Brain microvascular endothelial cell (primary cell): ENCODE data around the gene MAP2K4.
"Not testable (repeated sequence)": the region's sequence is repeated elsewhere in the genome, so short reads cannot be mapped to it uniquely, and the experiment has no call there.

Experiments used
- DNase-seq: peaks from one replicate; pipeline ENCODE4 v3.0.0-alpha.2; 2020
- H3K27ac ChIP-seq: fragments of 250-450 bp; sonication (Bioruptor Pico); 2 replicates; pipeline ENCODE4 v1.5.1; 2020; ENCODE audit warnings: mild to moderate bottlenecking, moderate library complexity
- H3K27me3 ChIP-seq: fragments of 250-450 bp; sonication (Bioruptor Pico); replicated peaks from 2 replicates; pipeline ENCODE4 v1.5.1; 2020; ENCODE audit warnings: mild to moderate bottlenecking
- H3K36me3 ChIP-seq: fragments of 250-450 bp; sonication (Bioruptor Pico); replicated peaks from 2 replicates; pipeline ENCODE4 v1.5.1; 2020; ENCODE audit warnings: mild to moderate bottlenecking
- H3K4me3 ChIP-seq: 2 replicates; pipeline ENCODE4 v1.5.1; 2011; ENCODE audit warnings: low read depth, mild to moderate bottlenecking, control low read depth, low read length, moderate library complexity
- in situ Hi-C: cut with HindIII; loops from 2 replicates; pipeline ENCODE4 v1.10.0; 2017; ENCODE audit warnings: low sequenced_read_pairs, low pct_ligation_motif_present
- TF ChIP-seq, protein P1 (sequence below): IDR thresholded peaks from 2 replicates; pipeline ENCODE4 v1.5.1; 2011; ENCODE audit warnings: low read depth, mild to moderate bottlenecking, moderate library complexity, low read length, control low read depth, inconsistent platforms; ENCODE audit errors: missing control alignments

The MAP2K4 gene

GRCh38 chr17:12136646-12137045, 116.0 kb downstream of the MAP2K4 start:
- in situ Hi-C loops: no loop called here
- Histone ChIP-seq H3K27ac (no peak overlapping the region), H3K36me3 (no peaks in the 10 kb centered on the region), H3K27me3 (no peaks in the 10 kb centered on the region), H3K4me3 (no peak overlapping the region)
- DNase-seq: peak; percentile 4
- TF ChIP-seq, protein P1, sequence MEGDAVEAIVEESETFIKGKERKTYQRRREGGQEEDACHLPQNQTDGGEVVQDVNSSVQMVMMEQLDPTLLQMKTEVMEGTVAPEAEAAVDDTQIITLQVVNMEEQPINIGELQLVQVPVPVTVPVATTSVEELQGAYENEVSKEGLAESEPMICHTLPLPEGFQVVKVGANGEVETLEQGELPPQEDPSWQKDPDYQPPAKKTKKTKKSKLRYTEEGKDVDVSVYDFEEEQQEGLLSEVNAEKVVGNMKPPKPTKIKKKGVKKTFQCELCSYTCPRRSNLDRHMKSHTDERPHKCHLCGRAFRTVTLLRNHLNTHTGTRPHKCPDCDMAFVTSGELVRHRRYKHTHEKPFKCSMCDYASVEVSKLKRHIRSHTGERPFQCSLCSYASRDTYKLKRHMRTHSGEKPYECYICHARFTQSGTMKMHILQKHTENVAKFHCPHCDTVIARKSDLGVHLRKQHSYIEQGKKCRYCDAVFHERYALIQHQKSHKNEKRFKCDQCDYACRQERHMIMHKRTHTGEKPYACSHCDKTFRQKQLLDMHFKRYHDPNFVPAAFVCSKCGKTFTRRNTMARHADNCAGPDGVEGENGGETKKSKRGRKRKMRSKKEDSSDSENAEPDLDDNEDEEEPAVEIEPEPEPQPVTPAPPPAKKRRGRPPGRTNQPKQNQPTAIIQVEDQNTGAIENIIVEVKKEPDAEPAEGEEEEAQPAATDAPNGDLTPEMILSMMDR: no peak

GRCh38 chr17:12137859-12138258, 117.2 kb downstream of the MAP2K4 start:
- Histone ChIP-seq H3K27me3 (no peaks in the 10 kb centered on the region), H3K27ac (no peak overlapping the region), H3K4me3 (no peak overlapping the region), H3K36me3 (peaks cover 3% of the 10 kb centered on the region)
- no peak for DNase-seq
- TF ChIP-seq, protein P1: no peak
- in situ Hi-C loops: no loop called here

DNA sequence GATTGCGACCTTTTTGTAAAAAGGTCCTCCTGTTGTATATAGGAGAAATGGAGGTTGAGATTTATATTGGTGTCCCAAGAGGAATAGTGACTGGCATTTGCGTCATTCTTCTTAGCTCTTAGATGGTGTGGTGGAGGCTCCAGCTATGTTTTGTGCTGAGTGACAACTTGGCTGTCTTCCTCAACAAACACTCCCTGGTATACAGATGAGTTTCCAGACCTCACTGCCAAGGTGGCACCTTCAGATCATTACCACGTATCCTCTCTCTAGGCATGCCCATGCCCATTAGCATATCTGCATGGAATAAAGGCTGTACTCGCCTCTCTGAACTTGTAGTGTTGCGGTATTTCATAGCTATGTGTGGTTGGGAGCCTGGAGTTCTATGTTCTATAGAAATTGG, 120.0 kb downstream of the MAP2K4 start:
- Histone ChIP-seq H3K27ac (no peak overlapping the region), H3K36me3 (peaks cover 3% of the 10 kb centered on the region), H3K27me3 (no peaks in the 10 kb centered on the region), H3K4me3 (no peak overlapping the region)
- DNase-seq: no peak
- in situ Hi-C loops: no loop called here
- TF ChIP-seq, protein P1: no peak

- H3K4me3 ChIP-seq, H3K36me3 ChIP-seq, DNase-seq, in situ Hi-C loops, H3K27me3 ChIP-seq, H3K27ac ChIP-seq: not testable (repeated sequence)
Observed at GRCh38 chr17:12162187-12162586, 141.5 kb downstream of the MAP2K4 start.

DNA sequence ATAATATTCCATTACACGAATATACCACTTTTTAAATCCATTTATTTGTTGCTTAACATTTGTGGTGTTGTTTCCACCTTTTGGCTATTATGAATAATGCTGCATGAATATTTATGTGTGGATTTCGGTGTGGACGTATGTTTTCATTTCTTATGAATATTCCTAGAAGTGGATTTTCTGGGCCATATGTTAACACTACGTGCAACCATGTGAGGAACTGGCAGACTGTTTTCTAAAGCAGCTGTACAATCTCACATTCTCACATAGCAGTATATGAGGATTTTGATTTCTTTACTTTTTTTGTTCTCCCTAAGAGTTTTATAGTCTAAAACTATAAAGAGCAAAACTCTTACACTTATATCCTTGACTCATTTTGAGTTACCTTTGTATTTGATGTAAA, 143.4 kb downstream of the MAP2K4 start:
- in situ Hi-C loops: no loop called here
- H3K36me3 ChIP-seq: no peaks in the 10 kb centered on the region
- TF ChIP-seq, protein P1: no peak
- H3K4me3 ChIP-seq: no peak overlapping the region
- H3K27me3 ChIP-seq: no peaks in the 10 kb centered on the region
- no peak for DNase-seq
- no peak overlapping the region for H3K27ac ChIP-seq

DNA sequence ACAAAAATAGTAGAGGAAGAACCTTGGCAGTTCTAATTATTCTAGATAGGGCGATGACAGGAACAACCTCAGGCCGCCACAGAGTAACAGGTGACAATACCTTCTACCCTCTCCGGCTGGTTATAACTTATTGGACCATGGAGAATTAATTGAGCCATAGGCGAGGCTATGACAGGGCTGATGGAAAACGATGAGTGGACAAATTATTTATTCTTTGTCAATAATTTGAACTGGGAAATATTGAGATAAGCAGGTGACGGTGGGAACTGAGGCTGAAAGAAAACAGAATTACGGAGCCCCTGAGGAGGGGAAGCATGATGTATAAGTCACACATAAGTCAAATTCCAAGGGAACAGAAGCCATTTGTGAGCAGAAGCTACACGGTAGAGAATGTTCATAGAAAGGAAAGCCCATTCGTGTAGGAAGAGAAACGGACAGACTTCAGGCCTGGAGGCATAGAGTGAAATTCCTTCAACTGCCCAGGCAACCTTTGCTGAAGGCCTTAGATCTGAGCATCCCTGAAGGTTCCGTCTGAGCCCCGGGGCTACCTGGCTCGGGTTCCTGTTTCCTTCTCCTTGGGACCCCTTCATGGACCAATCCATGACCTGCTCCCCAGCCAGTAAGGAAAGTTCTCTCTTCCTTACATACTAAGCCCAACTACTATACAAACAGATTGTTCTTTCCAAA, 158.1 kb downstream of the MAP2K4 start:
- in situ Hi-C loops: no loop called here
- no peak overlapping the region for H3K4me3 ChIP-seq
- H3K27ac ChIP-seq: no peak overlapping the region
- H3K27me3 ChIP-seq: no peaks in the 10 kb centered on the region
- DNase-seq: no peak
- TF ChIP-seq, protein P1: no peak
- H3K36me3 ChIP-seq: no peaks in the 10 kb centered on the region
